Fibroblast of lung (primary cell): ENCODE results near the gene HRH1.

ENCODE experiments used
- CTCF ChIP-seq, 2 donors: IDR thresholded peaks in 1 of 2; conservative IDR thresholded peaks in 1 of 2; 1 replicate in 1 of 2; 2 replicates in 1 of 2; pipeline ENCODE4 v1.5.1; 2011 to 2012; ENCODE audit warnings: low read length in 2 of 2, control low read depth in 1 of 2, inconsistent platforms in 1 of 2, low read depth in 1 of 2, mild to moderate bottlenecking in 1 of 2
- EZH2 ChIP-seq: IDR thresholded peaks from 2 replicates; pipeline ENCODE4 v1.5.1; 2012; ENCODE audit warnings: low read length, control low read depth, mild to moderate bottlenecking; ENCODE audit errors: missing control alignments

- no peak for TF ChIP-seq CTCF (conservative IDR thresholded peaks at IDR 0.05 in 1 of 2, IDR thresholded peaks at IDR 0.05 in 1 of 2; ENCODE audit: low read depth in 1 of 2, low read length in 2 of 2)
- no peak for TF ChIP-seq EZH2
These were observed 152.7 kb downstream of the HRH1 start for GRCh38 chr3:11306817-11307589.
